ENCODE data around the gene ZFR.
"Not testable (repeated sequence)": the region's sequence is repeated elsewhere in the genome, so short reads cannot be mapped to it uniquely, and the experiment has no call there.

GRCh38 chr5:32398754-32399153 is 45.8 kb downstream of the ZFR start:
- not testable (repeated sequence) for TF ChIP-seq CTCF (IDR thresholded peaks at IDR 0.05; ENCODE audit: borderline replicate concordance, extremely low read depth, low read length, poor library complexity, severe bottlenecking); EZH2 (IDR thresholded peaks at IDR 0.05; ENCODE audit: borderline replicate concordance, low read depth, low read length, severe bottlenecking)
